Endothelial cell of hepatic sinusoid (primary cell): Measurements from ENCODE around the gene SST.

Experiments
- in situ Hi-C: cut with HindIII; loops from 2 replicates; pipeline ENCODE4 v1.10.0; 2017; ENCODE audit warnings: low sequenced_read_pairs

The SST gene

GRCh38 chr3:187636528-187636927 is 33.7 kb downstream of the SST start:
- in situ Hi-C loops: no loop called here

GRCh38 chr3:187630404-187630803 is 39.8 kb downstream of the SST start:
- in situ Hi-C loops: no loop called here

- in situ Hi-C loops: no loop called here
These were observed 40.5 kb downstream of the SST start for GRCh38 chr3:187629711-187630110.

GRCh38 chr3:187628169-187628568 is 42.0 kb downstream of the SST start:
- in situ Hi-C loops: no loop called here

GRCh38 chr3:187626581-187626980 is 43.6 kb downstream of the SST start:
- in situ Hi-C loops: no loop called here

- in situ Hi-C loops: no loop called here
These were observed 45.6 kb downstream of the SST start for GRCh38 chr3:187624588-187624987.

- in situ Hi-C loops: no loop called here
These were observed 46.8 kb downstream of the SST start for GRCh38 chr3:187623285-187623814.

- in situ Hi-C loops: no loop called here
These were observed 48.3 kb downstream of the SST start for GRCh38 chr3:187621881-187622280.

GRCh38 chr3:187619461-187619860 is 50.7 kb downstream of the SST start:
- in situ Hi-C loops: no loop called here
